CD4-positive, alpha-beta T cell (primary cell): ENCODE results near the gene MAPT. TPM values are rescaled to one million over a fixed set of nuclear protein-coding genes. Genes with fewer than 3 reads are reported as not detected.

ENCODE experiments used
- ATAC-seq: fragments of 200-7000 bp; cut with Tn5 transposase; one replicate; pipeline ENCODE4 v1.10.0; 2022; ENCODE audit warnings: mild to moderate bottlenecking; ENCODE audit not compliant: poor library complexity
- CTCF ChIA-PET: fragments of 350-600 bp; sonication (Branson Sonifier 250); formaldehyde crosslinking; loops from one replicate; lab custom pipeline; 2021; ENCODE audit warnings: antibody characterized with exemption, inconsistent platforms; lab: Charles Lee
- POLR2A ChIA-PET: fragments of 350-600 bp; sonication (Branson Sonifier 250); formaldehyde crosslinking; loops from one replicate; lab custom pipeline; 2021; ENCODE audit warnings: antibody characterized with exemption, inconsistent platforms; lab: Charles Lee
- DNase-seq, 14 experiments: peaks; one replicate each; pipeline ENCODE4 v3.0.0-alpha.2; 2013 to 2020; ENCODE audit warnings: mixed read lengths in 2 of 14
- H3K27ac ChIP-seq, 2 donors: one replicate each; pipeline versions ENCODE4 v1.5.1 to v1.7.0; 2013; ENCODE audit warnings: low read length in 2 of 2, low read depth in 1 of 2, mild to moderate bottlenecking in 1 of 2
- H3K27me3 ChIP-seq, 2 experiments: 1 replicate in 1 of 2; 2 replicates in 1 of 2; pipeline versions ENCODE4 v1.6.1 to v1.7.0; 2013; ENCODE audit warnings: low read length in 2 of 2, control low read depth in 1 of 2, mild to moderate bottlenecking in 1 of 2, moderate library complexity in 1 of 2; ENCODE audit not compliant: insufficient read depth in 2 of 2, control insufficient read depth in 1 of 2
- H3K36me3 ChIP-seq: one replicate; pipeline ENCODE4 v1.6.1; 2013; ENCODE audit warnings: low read length, control low read depth; ENCODE audit not compliant: insufficient read depth
- H3K4me1 ChIP-seq: one replicate; pipeline ENCODE4 v1.6.1; 2013; ENCODE audit warnings: low read length, control low read depth; ENCODE audit not compliant: insufficient read depth
- H3K4me3 ChIP-seq: one replicate; pipeline ENCODE4 v1.5.1; 2013; ENCODE audit warnings: mild to moderate bottlenecking, low read length, moderate library complexity
- H3K9me3 ChIP-seq, 2 experiments: 1 replicate in 1 of 2; 2 replicates in 1 of 2; pipeline versions ENCODE4 v1.6.1 to v1.7.0; 2013; ENCODE audit warnings: low read length in 2 of 2, mild to moderate bottlenecking in 2 of 2, control low read depth in 1 of 2, moderate library complexity in 1 of 2; ENCODE audit not compliant: control insufficient read depth in 1 of 2, insufficient read depth in 1 of 2
- H3K27ac Mint-ChIP-seq: one replicate; pipeline ENCODE4 v1.8.0; 2020; ENCODE audit warnings: mixed read lengths
- H3K27me3 Mint-ChIP-seq: one replicate; pipeline ENCODE4 v1.8.0; 2021; ENCODE audit warnings: mixed read lengths
- H3K36me3 Mint-ChIP-seq: one replicate; pipeline ENCODE4 v1.8.0; 2021; ENCODE audit warnings: low read depth, mixed read lengths
- H3K4me1 Mint-ChIP-seq: one replicate; pipeline ENCODE4 v1.8.0; 2021; ENCODE audit warnings: low read depth, mixed read lengths
- H3K4me3 Mint-ChIP-seq: one replicate; pipeline ENCODE4 v1.8.0; 2020; ENCODE audit warnings: mild to moderate bottlenecking, mixed read lengths
- H3K9me3 Mint-ChIP-seq: one replicate; pipeline ENCODE4 v1.8.0; 2020; ENCODE audit warnings: mixed read lengths
- intact Hi-C, 2 experiments: fragments of 100-400 bp; cut with DNase I in 1 of 2; cut with micrococcal nuclease in 1 of 2; formaldehyde crosslinking; loops; one replicate each; pipeline versions ENCODE4 v1.15.1 to v1.9.0; 2023 to 2025; cut with DNase I, micrococcal nuclease
- total RNA-seq, 174 experiments: library from RNA in 2 of 174; stranded (reverse) in 2 of 174; gene quantifications; one replicate each; pipeline ENCODE4 v1.2.3 and lab custom pipeline; 2021 to 2026
- TF ChIP-seq, protein P1 (sequence below): fragments of 200-600 bp; IDR thresholded peaks from one replicate; pipeline ENCODE4 v1.8.0; 2022; ENCODE audit warnings: antibody characterized with exemption, mild to moderate bottlenecking

The MAPT gene
- total RNA-seq, 2 experiments from 2014 or later = 0.41 to 0.53 TPM

GRCh38 chr17:45849536-45849990 lies 44.8 kb upstream of the MAPT start:
- ATAC-seq = no peak
- no peaks in the 10 kb centered on the region for H3K36me3 Mint-ChIP-seq
- DNase-seq = no peak
- ChIA-PET POLR2A (no interaction called here), CTCF (no interaction called here)
- intact Hi-C loops = no loop called here
- TF ChIP-seq, protein P1, sequence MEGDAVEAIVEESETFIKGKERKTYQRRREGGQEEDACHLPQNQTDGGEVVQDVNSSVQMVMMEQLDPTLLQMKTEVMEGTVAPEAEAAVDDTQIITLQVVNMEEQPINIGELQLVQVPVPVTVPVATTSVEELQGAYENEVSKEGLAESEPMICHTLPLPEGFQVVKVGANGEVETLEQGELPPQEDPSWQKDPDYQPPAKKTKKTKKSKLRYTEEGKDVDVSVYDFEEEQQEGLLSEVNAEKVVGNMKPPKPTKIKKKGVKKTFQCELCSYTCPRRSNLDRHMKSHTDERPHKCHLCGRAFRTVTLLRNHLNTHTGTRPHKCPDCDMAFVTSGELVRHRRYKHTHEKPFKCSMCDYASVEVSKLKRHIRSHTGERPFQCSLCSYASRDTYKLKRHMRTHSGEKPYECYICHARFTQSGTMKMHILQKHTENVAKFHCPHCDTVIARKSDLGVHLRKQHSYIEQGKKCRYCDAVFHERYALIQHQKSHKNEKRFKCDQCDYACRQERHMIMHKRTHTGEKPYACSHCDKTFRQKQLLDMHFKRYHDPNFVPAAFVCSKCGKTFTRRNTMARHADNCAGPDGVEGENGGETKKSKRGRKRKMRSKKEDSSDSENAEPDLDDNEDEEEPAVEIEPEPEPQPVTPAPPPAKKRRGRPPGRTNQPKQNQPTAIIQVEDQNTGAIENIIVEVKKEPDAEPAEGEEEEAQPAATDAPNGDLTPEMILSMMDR = no peak
- Histone ChIP-seq H3K4me1 (peaks cover 9% of the 10 kb centered on the region), H3K27me3 (peaks cover 7% of the 10 kb centered on the region in 2 experiments), H3K36me3 (no peaks in the 10 kb centered on the region), H3K27ac (no peak overlapping the region), H3K4me3 (no peak overlapping the region), H3K9me3 (peaks cover 0 to 2% of the 10 kb centered on the region in 2 experiments)
- H3K27me3 Mint-ChIP-seq = peaks cover 24% of the 10 kb centered on the region
- H3K27ac Mint-ChIP-seq = no peak overlapping the region
- H3K4me1 Mint-ChIP-seq = no peaks in the 10 kb centered on the region
- H3K4me3 Mint-ChIP-seq = no peak overlapping the region
- no peaks in the 10 kb centered on the region for H3K9me3 Mint-ChIP-seq

DNA sequence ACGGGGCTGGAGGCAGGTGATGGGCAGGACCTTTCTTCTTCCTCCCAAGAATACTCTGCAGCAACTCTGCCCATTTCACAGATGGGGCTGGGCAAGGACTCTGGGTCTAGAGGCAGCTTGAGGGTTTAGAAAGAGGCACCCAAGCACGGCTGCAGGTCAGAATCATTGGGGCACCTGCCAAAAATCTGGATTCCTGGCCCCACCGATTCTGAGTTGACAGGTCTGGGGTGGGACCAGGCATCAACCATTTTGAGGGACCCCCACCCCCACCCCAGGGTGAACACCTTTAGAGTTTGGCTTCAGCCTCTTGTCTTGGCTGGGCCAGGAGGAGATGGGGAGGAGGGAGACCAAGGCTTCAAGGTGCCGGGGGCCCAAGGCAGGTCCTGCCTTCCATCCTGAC lies 44.3 kb upstream of the MAPT start:
- Mint-ChIP-seq H3K27me3 (peaks cover 24% of the 10 kb centered on the region), H3K27ac (no peak overlapping the region), H3K4me3 (no peak overlapping the region), H3K36me3 (no peaks in the 10 kb centered on the region), H3K4me1 (no peaks in the 10 kb centered on the region), H3K9me3 (no peaks in the 10 kb centered on the region)
- Histone ChIP-seq H3K4me3 (no peak overlapping the region), H3K36me3 (no peaks in the 10 kb centered on the region), H3K4me1 (peaks cover 9% of the 10 kb centered on the region), H3K27me3 (peaks cover 7% of the 10 kb centered on the region in 2 experiments), H3K9me3 (peaks cover 0 to 6% of the 10 kb centered on the region in 2 experiments), H3K27ac (no peak overlapping the region)
- TF ChIP-seq, protein P1 = no peak
- ATAC-seq (no peak), DNase-seq (no peak)
- POLR2A ChIA-PET = no interaction called here
- intact Hi-C loops = no loop called here
- CTCF ChIA-PET = no interaction called here

- Mint-ChIP-seq H3K27me3 (peaks cover 24% of the 10 kb centered on the region), H3K4me1 (no peaks in the 10 kb centered on the region), H3K36me3 (no peaks in the 10 kb centered on the region), H3K4me3 (no peak overlapping the region), H3K27ac (no peak overlapping the region), H3K9me3 (no peaks in the 10 kb centered on the region)
- no peak overlapping the region for H3K4me3 ChIP-seq
- no peaks in the 10 kb centered on the region for H3K36me3 ChIP-seq
- H3K9me3 ChIP-seq = peaks cover 0 to 11% of the 10 kb centered on the region in 2 experiments
- TF ChIP-seq, protein P1 = no peak
- peaks cover 9% of the 10 kb centered on the region for H3K4me1 ChIP-seq
- ChIA-PET CTCF (no interaction called here), POLR2A (no interaction called here)
- ATAC-seq (no peak), DNase-seq (no peak)
- no peak overlapping the region for H3K27ac ChIP-seq
- intact Hi-C loops = no loop called here
- peaks cover 7% of the 10 kb centered on the region in 2 experiments for H3K27me3 ChIP-seq
Measured at GRCh38 chr17:45850468-45850867, 43.9 kb upstream of the MAPT start.
